GM18507 (cell line): ENCODE measurements around the gene DYNLL2.
"Not testable (repeated sequence)": the region's sequence is repeated elsewhere in the genome, so short reads cannot be mapped to it uniquely, and the experiment has no call there.

Source experiments
- DNase-seq: peaks from one replicate; pipeline ENCODE4 v3.0.0; 2011; ENCODE audit warnings: low read depth; ENCODE audit not compliant: insufficient read length; ENCODE audit errors: extremely low spot score
- FAIRE-seq: peaks from 2 replicates; lab custom pipeline; 2011; peaks lifted over from hg19 to GRCh38; lab: Jason Lieb, UNC

DYNLL2 gene

GRCh38 chr17:58096892-58097291 is 13.7 kb downstream of the DYNLL2 start:
- DNase-seq, result no peak
- no peak for FAIRE-seq

- no peak for DNase-seq
- FAIRE-seq, result no peak
Measured at GRCh38 chr17:58097384-58098088, 14.3 kb downstream of the DYNLL2 start.

- FAIRE-seq (no peak), DNase-seq (no peak)
Measured at GRCh38 chr17:58100506-58100905, 17.3 kb downstream of the DYNLL2 start.

- not testable (repeated sequence) for FAIRE-seq, DNase-seq
Measured at GRCh38 chr17:58101898-58102297, 18.7 kb downstream of the DYNLL2 start.

- no peak for FAIRE-seq
- no peak for DNase-seq
Measured at GRCh38 chr17:58105093-58105492, 21.9 kb downstream of the DYNLL2 start.

- no peak for DNase-seq
- no peak for FAIRE-seq
Measured at GRCh38 chr17:58107306-58107705, 24.1 kb downstream of the DYNLL2 start.

- DNase-seq (no peak), FAIRE-seq (no peak)
Measured at GRCh38 chr17:58109197-58109596, 26.0 kb downstream of the DYNLL2 start.

- FAIRE-seq (no peak), DNase-seq (no peak)
Measured at GRCh38 chr17:58110012-58110411, 26.8 kb downstream of the DYNLL2 start.

- FAIRE-seq, result no peak
- no peak for DNase-seq
Measured at GRCh38 chr17:58111676-58112075, 28.5 kb downstream of the DYNLL2 start.

GRCh38 chr17:58112970-58113631 is 29.9 kb downstream of the DYNLL2 start:
- DNase-seq (peak; percentile 39), FAIRE-seq (peak; percentile 88)

- DNase-seq (no peak), FAIRE-seq (no peak)
Measured at GRCh38 chr17:58113947-58114346, 30.7 kb downstream of the DYNLL2 start.

GRCh38 chr17:58117382-58117781 is 34.2 kb downstream of the DYNLL2 start:
- DNase-seq (no peak), FAIRE-seq (no peak)

- DNase-seq (no peak), FAIRE-seq (no peak)
Measured at GRCh38 chr17:58119491-58119890, 36.3 kb downstream of the DYNLL2 start.

GRCh38 chr17:58120195-58120822 is 37.1 kb downstream of the DYNLL2 start:
- peak; percentile 12 for FAIRE-seq
- peak; percentile 11 for DNase-seq

GRCh38 chr17:58121925-58122324 is 38.7 kb downstream of the DYNLL2 start:
- no peak for DNase-seq
- no peak for FAIRE-seq

- DNase-seq (no peak), FAIRE-seq (no peak)
Measured at GRCh38 chr17:58127846-58128245, 44.6 kb downstream of the DYNLL2 start.

- not testable (repeated sequence) for DNase-seq, FAIRE-seq
Measured at GRCh38 chr17:58132697-58133096, 49.5 kb downstream of the DYNLL2 start.

GRCh38 chr17:58136669-58137279 is 53.6 kb downstream of the DYNLL2 start:
- DNase-seq, result no peak

GRCh38 chr17:58141505-58141904 is 58.3 kb downstream of the DYNLL2 start:
- DNase-seq (no peak), FAIRE-seq (no peak)

More at GRCh38 chr17:58136669-58137279, 53.6 kb downstream of the DYNLL2 start:
- peak; percentile 26 for FAIRE-seq

- DNase-seq, FAIRE-seq: not testable (repeated sequence)
Measured at GRCh38 chr17:58143335-58143734, 60.1 kb downstream of the DYNLL2 start.
